Uterus (tissue), 4 donors: ENCODE data around the gene ARL3. TPM values are rescaled to one million over a fixed set of nuclear protein-coding genes. Genes with fewer than 3 reads are reported as not detected.
A peak's percentile ranks its signal among the peaks of the same experiment; 100 is the strongest.

Experiments
- DNase-seq, 2 donors: peaks; one replicate each; pipeline ENCODE4 v3.0.0-alpha.2; 2019 to 2020
- H3K27ac ChIP-seq, 2 donors: fragments of 200-600 bp; sonication (generic); 1 replicate in 1 of 2; 2 replicates in 1 of 2; pipeline ENCODE4 v1.5.1; 2016 to 2018
- H3K27me3 ChIP-seq, 2 donors: fragments of 200-600 bp; sonication (generic); one replicate each; pipeline ENCODE4 v1.5.1; 2018 to 2019; ENCODE audit warnings: control low read depth in 1 of 2
- H3K36me3 ChIP-seq, 2 donors: fragments of 200-600 bp; sonication (generic); one replicate each; pipeline ENCODE4 v1.5.1; 2019; ENCODE audit warnings: control low read depth in 1 of 2
- H3K4me1 ChIP-seq, 2 donors: fragments of 200-600 bp; sonication (generic); one replicate each; pipeline ENCODE4 v1.5.1; 2018 to 2019; ENCODE audit warnings: control low read depth in 1 of 2
- H3K4me3 ChIP-seq, 2 donors: fragments of 200-600 bp; sonication (generic); 1 replicate in 1 of 2; 2 replicates in 1 of 2; pipeline ENCODE4 v1.5.1; 2018 to 2019; ENCODE audit warnings: mild to moderate bottlenecking in 1 of 2
- H3K9me3 ChIP-seq, 2 donors: fragments of 200-600 bp; sonication (generic); one replicate each; pipeline ENCODE4 v1.5.1; 2019; ENCODE audit warnings: control low read depth in 1 of 2
- POLR2A ChIP-seq, 2 donors: fragments of 450-650 bp; IDR thresholded peaks; one replicate each; pipeline ENCODE4 v1.6.1; 2016; ENCODE audit warnings: antibody characterized with exemption in 2 of 2, mild to moderate bottlenecking in 1 of 2, moderate library complexity in 1 of 2
- intact Hi-C: fragments of 100-400 bp; cut with DNase I; formaldehyde crosslinking; loops from one replicate; pipeline ENCODE4 v1.15.1; 2023; ENCODE audit warnings: low total_unique reads
- total RNA-seq, 4 donors: library from RNA; depleted of rRNA in 3 of 4; stranded (reverse); fragments of >200 nt in 3 of 4; gene quantifications; one replicate each; pipeline versions ENCODE4 v1.1.0 to v1.2.4, GENCODE V29; 2014 to 2023
- TF ChIP-seq, protein P1 (sequence below), 4 experiments: fragments of 200-600 bp in 2 of 4; fragments of 450-650 bp in 2 of 4; sonication (generic) in 2 of 4; IDR thresholded peaks; one replicate each; pipeline ENCODE4 v1.5.1; 2016 to 2019; ENCODE audit warnings: antibody characterized with exemption in 4 of 4, mild to moderate bottlenecking in 2 of 4, moderate library complexity in 1 of 4
- donor health status: DM: yes; HTN: yes; CAD: no.

ARL3 gene
- total RNA-seq, 4 donors from 2014 or later = 7.1 to 19.9 (median 11.0) TPM

DNA sequence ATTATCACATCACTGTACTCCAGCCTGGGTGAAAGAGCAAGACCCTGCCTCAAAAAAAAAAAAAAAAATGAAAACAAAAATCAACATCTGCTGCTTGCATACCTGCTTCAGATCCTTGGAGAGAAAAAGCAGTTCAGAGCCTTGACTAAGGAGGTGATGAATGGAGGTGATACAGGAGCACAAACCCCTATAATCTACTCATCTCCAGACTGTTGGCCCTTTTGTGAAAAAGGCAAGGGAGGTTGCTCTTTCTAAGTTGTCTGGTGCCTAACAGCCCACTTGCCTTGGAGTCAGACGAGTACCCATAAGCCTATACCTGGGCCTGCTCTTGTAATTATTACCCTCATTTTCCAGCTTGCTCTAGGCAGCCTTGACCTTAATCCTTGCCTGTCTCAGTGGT lies 1.7 kb upstream of the ARL3 start:
- no peaks in the 10 kb centered on the region for H3K27me3 ChIP-seq
- no peaks in the 10 kb centered on the region for H3K36me3 ChIP-seq
- no peak overlapping the region for H3K4me3 ChIP-seq
- TF ChIP-seq POLR2A (IDR thresholded peaks at IDR 0.05) = no peak
- TF ChIP-seq, protein P1, sequence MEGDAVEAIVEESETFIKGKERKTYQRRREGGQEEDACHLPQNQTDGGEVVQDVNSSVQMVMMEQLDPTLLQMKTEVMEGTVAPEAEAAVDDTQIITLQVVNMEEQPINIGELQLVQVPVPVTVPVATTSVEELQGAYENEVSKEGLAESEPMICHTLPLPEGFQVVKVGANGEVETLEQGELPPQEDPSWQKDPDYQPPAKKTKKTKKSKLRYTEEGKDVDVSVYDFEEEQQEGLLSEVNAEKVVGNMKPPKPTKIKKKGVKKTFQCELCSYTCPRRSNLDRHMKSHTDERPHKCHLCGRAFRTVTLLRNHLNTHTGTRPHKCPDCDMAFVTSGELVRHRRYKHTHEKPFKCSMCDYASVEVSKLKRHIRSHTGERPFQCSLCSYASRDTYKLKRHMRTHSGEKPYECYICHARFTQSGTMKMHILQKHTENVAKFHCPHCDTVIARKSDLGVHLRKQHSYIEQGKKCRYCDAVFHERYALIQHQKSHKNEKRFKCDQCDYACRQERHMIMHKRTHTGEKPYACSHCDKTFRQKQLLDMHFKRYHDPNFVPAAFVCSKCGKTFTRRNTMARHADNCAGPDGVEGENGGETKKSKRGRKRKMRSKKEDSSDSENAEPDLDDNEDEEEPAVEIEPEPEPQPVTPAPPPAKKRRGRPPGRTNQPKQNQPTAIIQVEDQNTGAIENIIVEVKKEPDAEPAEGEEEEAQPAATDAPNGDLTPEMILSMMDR (IDR thresholded peaks at IDR 0.05) = no peak
- intact Hi-C loops = no loop called here
- DNase-seq = no peak
- no peak overlapping the region for H3K27ac ChIP-seq
- H3K4me1 ChIP-seq = peaks cover 0 to 6% of the 10 kb centered on the region in 2 donors
- no peaks in the 10 kb centered on the region for H3K9me3 ChIP-seq

DNA sequence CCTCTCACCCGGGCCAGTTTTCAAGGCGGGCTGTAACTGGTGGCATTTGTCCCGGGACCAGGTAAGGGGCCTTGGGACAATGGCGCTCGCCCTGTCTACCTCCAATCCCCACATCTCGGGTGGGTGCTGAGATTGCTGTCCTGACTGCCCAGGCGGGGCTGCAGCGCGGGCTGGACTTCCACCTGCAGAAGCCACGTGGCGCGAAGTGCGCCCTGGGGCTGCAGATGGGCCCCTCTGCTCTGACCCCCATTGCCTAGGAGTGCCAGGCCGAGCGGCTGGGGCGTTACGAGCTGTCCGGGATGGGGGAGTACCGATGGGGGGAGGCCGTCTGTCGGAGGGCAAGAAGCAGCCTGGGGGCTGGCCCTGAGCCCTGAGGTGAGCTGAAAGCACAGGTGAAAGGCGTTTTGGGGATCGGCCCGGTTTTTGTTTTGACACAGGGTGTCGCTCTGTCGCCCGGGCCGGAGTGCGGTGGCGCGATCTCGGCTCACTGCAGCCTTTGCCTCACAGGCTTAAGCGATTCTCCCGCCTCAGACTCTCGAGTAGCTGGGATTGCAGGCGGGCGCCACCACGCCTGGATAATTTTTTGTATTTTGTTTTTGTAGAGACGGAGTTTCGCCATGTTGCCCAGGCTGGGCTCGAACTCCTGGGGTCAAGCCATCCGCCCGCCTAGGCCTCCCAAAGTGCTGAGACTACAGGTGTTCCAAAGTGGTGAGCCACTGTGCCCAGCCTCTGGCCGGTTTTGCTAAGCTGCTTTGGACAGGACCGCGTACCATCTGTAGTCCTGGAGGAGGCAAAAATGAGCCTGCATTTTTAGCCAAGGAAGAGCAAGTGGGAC lies 641 bp upstream of the ARL3 start, which contains the start of gene SFXN2:
Gene SFXN2 (plus strand): TSS at position 16 of the 835 bp plus-strand sequence. CDS start 12,001 bp downstream, outside the sequence.
- intact Hi-C loops = no loop called here
- no peaks in the 10 kb centered on the region for H3K27me3 ChIP-seq
- no peaks in the 10 kb centered on the region for H3K36me3 ChIP-seq
- H3K4me3 ChIP-seq = peak within 1 kb of the TSS; percentile 64 to 85
- H3K4me1 ChIP-seq = peaks cover 0 to 6% of the 10 kb centered on the region in 2 donors
- H3K9me3 ChIP-seq = no peaks in the 10 kb centered on the region
- no peak for DNase-seq
- peak within 1 kb of the TSS; percentile 86 to 90 for H3K27ac ChIP-seq
- TF ChIP-seq, protein P1 (IDR thresholded peaks at IDR 0.05) = no peak
- TF ChIP-seq POLR2A (IDR thresholded peaks at IDR 0.05) = no peak

DNA sequence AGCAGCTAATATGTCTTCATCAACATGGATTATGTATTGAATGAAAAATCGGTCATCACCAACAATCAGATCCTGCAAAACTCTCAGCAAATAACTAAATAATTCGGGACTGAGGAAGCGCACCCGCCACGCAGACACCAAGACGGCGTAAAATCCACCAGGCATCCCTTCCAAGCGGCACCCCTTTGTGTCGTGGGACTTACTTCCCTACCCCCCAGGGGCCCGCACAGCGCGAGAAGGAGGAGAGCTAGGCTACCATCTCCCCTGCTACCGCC lies 721 bp downstream of the ARL3 start:
- Histone ChIP-seq H3K27me3 (no peaks in the 10 kb centered on the region), H3K9me3 (no peaks in the 10 kb centered on the region), H3K4me3 (peak overlapping the region; percentile 64 to 85), H3K4me1 (peaks cover 0 to 6% of the 10 kb centered on the region in 2 donors), H3K27ac (peak overlapping the region; percentile 86 to 90), H3K36me3 (no peaks in the 10 kb centered on the region)
- intact Hi-C loops = no loop called here
- no peak for TF ChIP-seq POLR2A (IDR thresholded peaks at IDR 0.05)
- TF ChIP-seq, protein P1 (IDR thresholded peaks at IDR 0.05) = peak in 2 of 4 experiments; percentile 32 to 45
- no peak for DNase-seq

DNA sequence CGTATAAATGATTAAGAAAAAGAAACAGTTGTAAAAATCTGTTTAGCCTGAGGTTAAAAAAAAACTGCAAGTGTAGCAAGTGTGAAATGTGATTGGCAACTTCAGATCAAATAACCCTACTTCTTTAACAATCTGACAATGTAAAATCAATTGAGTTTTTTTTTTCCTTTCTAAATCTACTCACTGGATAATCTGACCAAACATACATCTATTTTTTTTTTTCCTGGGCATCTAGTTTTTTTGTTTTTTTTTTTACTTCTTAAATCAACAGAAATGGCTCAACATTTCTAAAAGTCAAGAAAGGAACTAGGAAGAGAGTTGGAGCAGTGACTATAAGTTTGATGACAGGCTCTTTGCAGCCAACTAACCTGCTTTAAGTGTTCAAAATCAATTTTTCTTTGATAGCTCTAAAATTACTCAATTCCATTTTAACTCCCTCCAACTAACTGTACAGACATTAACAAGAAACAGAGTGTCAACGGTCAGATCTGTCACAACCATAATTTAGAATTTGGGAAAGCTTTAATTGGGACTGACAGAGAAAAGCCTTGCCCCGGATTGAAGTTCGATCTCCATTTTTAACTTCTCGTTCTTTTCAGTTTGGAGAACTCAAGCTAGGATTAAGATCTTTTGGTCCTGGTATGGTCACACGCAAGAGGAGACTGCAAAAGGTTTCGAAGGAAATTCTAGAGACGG lies 1.2 kb downstream of the ARL3 start:
- H3K27ac ChIP-seq = peak overlapping the region; percentile 86 to 90
- DNase-seq = no peak
- peaks cover 0 to 6% of the 10 kb centered on the region in 2 donors for H3K4me1 ChIP-seq
- intact Hi-C loops = no loop called here
- H3K27me3 ChIP-seq = no peaks in the 10 kb centered on the region
- no peak for TF ChIP-seq POLR2A (IDR thresholded peaks at IDR 0.05)
- TF ChIP-seq, protein P1 (IDR thresholded peaks at IDR 0.05) = no peak
- peak overlapping the region; percentile 64 to 85 for H3K4me3 ChIP-seq
- H3K9me3 ChIP-seq = no peaks in the 10 kb centered on the region
- H3K36me3 ChIP-seq = no peaks in the 10 kb centered on the region

DNA sequence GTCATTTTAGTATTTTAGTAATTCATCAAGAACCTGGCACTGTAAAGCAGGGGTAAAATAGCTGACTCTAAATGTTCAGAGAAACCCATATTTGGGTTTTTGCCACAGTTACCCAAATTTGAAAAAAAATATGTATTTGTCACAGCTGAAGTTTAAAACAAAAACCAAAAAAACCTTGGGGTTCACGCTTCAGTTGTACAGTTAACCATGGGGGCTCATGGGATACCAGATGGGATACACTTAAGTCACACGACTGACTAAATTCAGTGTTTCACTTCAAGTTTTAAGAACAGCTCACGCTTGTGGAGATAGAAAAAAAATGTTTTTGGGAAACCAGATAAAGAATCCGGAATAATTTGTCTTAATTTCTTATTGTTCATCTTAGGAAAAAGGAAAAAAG lies 2.1 kb downstream of the ARL3 start:
- no peak overlapping the region for H3K4me3 ChIP-seq
- no peak for DNase-seq
- no peaks in the 10 kb centered on the region for H3K36me3 ChIP-seq
- peaks cover 0 to 6% of the 10 kb centered on the region in 2 donors for H3K4me1 ChIP-seq
- no peak for TF ChIP-seq POLR2A (IDR thresholded peaks at IDR 0.05)
- TF ChIP-seq, protein P1 (IDR thresholded peaks at IDR 0.05) = no peak
- H3K27me3 ChIP-seq = no peaks in the 10 kb centered on the region
- H3K9me3 ChIP-seq = no peaks in the 10 kb centered on the region
- intact Hi-C loops = no loop called here
- H3K27ac ChIP-seq = no peak overlapping the region
